ENCODE data around the gene LIX1.

Gene LIX1

DNA sequence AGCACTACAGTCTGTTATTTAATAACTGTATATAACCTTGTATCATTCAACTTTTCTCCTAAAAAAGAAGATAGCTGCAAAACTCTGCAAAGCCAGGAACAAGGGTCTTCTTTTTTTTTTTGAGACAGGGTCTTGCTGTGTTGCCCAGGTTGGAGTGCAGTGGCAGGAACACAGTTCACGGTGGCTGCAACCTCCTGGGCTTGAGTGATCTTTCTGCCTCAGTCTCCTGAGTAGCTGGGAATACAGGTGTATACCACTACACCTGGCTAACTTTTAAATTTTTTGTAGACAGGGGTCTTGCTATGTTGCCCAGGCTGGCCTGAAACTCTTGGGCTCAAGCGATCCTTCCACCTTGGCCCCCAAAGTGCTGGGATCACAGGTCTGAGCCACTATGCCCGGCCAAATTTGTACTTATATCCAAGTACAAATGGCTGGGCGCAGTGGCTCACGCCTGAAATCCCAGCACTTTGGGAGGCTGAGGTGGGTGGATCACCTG is 21.4 kb upstream of the LIX1 start:
- TF ChIP-seq, protein P1, sequence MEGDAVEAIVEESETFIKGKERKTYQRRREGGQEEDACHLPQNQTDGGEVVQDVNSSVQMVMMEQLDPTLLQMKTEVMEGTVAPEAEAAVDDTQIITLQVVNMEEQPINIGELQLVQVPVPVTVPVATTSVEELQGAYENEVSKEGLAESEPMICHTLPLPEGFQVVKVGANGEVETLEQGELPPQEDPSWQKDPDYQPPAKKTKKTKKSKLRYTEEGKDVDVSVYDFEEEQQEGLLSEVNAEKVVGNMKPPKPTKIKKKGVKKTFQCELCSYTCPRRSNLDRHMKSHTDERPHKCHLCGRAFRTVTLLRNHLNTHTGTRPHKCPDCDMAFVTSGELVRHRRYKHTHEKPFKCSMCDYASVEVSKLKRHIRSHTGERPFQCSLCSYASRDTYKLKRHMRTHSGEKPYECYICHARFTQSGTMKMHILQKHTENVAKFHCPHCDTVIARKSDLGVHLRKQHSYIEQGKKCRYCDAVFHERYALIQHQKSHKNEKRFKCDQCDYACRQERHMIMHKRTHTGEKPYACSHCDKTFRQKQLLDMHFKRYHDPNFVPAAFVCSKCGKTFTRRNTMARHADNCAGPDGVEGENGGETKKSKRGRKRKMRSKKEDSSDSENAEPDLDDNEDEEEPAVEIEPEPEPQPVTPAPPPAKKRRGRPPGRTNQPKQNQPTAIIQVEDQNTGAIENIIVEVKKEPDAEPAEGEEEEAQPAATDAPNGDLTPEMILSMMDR (IDR thresholded peaks at IDR 0.05; ENCODE audit: low read depth, low read length, missing control alignments): no peak
- DNase-seq (ENCODE audit: extremely low read depth, low read depth): no peak
- H3K4me3 ChIP-seq (replicated peaks; ENCODE audit: low read depth, low read length): no peak overlapping the region

DNA sequence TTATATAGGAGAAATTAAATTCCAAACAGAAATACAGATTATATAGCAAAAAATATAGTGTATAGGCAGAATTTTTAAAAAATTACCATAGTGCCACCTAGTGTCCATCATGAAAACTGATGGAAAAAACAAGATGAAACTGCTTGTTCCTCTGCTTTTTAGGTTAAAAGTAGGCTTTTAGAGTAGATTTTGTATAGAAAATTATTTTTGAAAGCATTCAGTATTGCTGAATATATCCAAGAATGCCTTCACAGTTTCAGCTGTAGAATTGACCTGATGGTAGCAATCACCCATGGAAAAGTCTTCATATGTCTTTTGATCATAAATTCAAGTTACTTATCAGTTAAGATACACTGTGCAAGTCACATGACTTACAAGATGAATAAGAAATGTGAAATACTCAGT is 21.0 kb upstream of the LIX1 start:
- H3K4me3 ChIP-seq (replicated peaks; ENCODE audit: low read depth, low read length): no peak overlapping the region
- no peak for DNase-seq (ENCODE audit: extremely low read depth, low read depth)
- TF ChIP-seq, protein P1 (IDR thresholded peaks at IDR 0.05; ENCODE audit: low read depth, low read length, missing control alignments): peak; percentile 43

DNA sequence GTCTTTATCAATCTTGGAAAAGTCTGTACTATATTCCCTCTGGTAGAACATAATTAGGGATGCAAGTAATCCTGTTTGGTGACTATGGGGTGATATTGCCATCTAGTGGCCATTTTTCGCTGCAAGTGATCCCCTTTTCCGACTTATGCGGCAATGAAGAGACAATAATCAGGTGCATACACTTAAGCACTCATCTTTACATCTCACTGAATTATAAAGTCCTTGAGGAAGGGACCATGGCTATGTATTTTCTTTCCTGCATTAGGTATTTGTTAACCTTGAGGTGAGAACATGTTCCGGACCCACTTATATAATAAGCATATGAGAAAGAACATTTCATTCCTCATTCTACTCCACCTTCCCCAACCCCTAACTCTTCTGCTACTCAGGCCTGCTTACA is 19.6 kb upstream of the LIX1 start:
- no peak overlapping the region for H3K4me3 ChIP-seq (replicated peaks; ENCODE audit: low read depth, low read length)
- peak; percentile 61 for DNase-seq (ENCODE audit: extremely low read depth, low read depth)
- TF ChIP-seq, protein P1 (IDR thresholded peaks at IDR 0.05; ENCODE audit: low read depth, low read length, missing control alignments): peak; percentile 84

DNA sequence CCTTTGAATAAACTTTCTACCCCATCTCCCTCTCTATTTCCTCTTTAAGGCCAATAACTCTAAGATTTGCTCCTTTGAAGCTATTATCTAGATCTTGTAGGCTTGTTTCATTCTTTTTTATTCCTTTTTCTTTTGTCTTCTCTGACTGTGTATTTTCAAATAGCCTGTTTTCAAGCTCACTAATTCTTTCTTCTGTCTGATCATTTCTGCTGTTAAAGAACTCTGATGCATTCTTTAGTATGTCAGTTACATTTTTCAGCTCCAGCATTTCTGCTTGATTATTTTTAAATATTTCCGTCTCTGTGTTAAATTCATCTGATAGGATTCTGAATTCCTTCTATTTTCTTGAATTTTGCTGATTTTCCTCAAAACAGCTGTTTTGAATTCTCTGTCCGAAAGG is 15.3 kb upstream of the LIX1 start:
- no peak for DNase-seq (ENCODE audit: extremely low read depth, low read depth)
- TF ChIP-seq, protein P1 (IDR thresholded peaks at IDR 0.05; ENCODE audit: low read depth, low read length, missing control alignments): no peak
- no peak overlapping the region for H3K4me3 ChIP-seq (replicated peaks; ENCODE audit: low read depth, low read length)

DNA sequence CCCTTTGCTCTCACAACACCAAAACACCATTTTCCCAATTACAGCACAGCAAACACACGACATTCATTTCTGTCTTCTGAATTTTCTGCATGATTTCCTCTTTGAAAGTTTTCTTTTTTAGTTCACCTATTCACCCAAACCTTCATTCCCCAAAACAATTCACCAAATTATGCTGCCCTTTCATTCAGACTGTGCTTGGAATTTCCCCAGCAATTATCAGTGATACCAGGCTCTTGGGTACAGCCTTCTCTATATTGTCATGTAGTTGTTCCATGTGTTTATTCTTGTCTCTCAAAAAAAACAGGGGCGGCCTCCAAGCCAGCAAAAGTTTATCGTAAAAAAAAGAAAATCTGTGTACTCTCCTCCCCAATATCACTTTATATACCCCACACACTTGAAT is 9.0 kb upstream of the LIX1 start:
- H3K4me3 ChIP-seq (replicated peaks; ENCODE audit: low read depth, low read length): no peak overlapping the region
- TF ChIP-seq, protein P1 (IDR thresholded peaks at IDR 0.05; ENCODE audit: low read depth, low read length, missing control alignments): no peak
- no peak for DNase-seq (ENCODE audit: extremely low read depth, low read depth)

DNA sequence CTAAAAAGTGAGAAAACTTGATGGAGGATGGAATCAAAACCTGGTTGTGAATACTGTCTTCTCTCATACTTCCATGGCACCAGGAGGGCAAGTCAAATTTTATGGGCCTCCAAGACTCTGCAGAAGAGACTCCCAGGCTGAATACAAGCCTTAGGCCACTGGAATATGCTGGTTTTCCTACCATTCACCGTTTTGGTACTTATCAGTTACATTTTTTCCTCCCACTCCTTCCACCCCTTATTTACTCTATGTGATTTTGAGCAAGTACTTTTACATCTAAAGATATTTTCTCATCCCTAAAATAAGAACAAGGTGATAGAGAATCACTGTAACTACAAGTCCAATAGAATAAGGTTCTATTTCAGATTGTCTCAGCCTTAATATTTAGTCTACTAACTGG is 8.0 kb upstream of the LIX1 start:
- H3K4me3 ChIP-seq (replicated peaks; ENCODE audit: low read depth, low read length): no peak overlapping the region
- no peak for DNase-seq (ENCODE audit: extremely low read depth, low read depth)
- TF ChIP-seq, protein P1 (IDR thresholded peaks at IDR 0.05; ENCODE audit: low read depth, low read length, missing control alignments): no peak

DNA sequence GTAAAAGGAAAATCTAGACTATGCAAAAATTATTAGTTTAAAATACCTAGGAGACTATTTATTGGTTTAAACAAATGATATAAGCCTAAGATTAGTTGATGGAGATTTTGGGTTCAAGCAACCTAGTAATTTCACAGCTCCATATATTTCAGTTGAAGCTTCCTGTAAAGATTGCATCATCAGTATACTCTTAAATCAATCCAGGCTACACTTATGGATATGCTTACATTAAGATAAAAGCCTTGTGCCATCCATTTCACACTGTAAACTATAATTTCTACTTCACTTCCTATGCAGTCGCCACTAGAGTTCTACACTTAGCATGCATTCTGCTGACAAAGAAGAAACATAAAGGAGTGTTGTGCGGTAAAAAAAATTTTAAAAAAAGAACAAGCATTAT is 7.3 kb upstream of the LIX1 start:
- DNase-seq (ENCODE audit: extremely low read depth, low read depth): no peak
- no peak overlapping the region for H3K4me3 ChIP-seq (replicated peaks; ENCODE audit: low read depth, low read length)
- TF ChIP-seq, protein P1 (IDR thresholded peaks at IDR 0.05; ENCODE audit: low read depth, low read length, missing control alignments): no peak

All from HFF-Myc (cell line).